Small intestine (tissue), 7 donors: ENCODE data around the gene PPP1R37. TPM values are rescaled to one million over a fixed set of nuclear protein-coding genes. Genes with fewer than 3 reads are reported as not detected.

Source experiments
- DNase-seq, 2 donors: peaks; one replicate each; pipeline versions ENCODE4 v3.0.0 to v3.0.0-alpha.2; 2013
- FAIRE-seq: peaks from 2 replicates; lab custom pipeline; 2012; peaks lifted over from hg19 to GRCh38; lab: Jason Lieb, UNC
- H3K27ac ChIP-seq, 3 donors: one replicate each; pipeline ENCODE4 v1.5.1; 2013; ENCODE audit warnings: low read length in 2 of 3, mild to moderate bottlenecking in 2 of 3, control low read depth in 1 of 3, inconsistent platforms in 1 of 3, low read depth in 1 of 3, moderate library complexity in 1 of 3
- H3K27me3 ChIP-seq, 3 donors: one replicate each; pipeline ENCODE4 v1.6.1; 2013; ENCODE audit warnings: low read length in 3 of 3, inconsistent platforms in 1 of 3; ENCODE audit not compliant: control insufficient read depth in 3 of 3, insufficient read depth in 3 of 3
- H3K36me3 ChIP-seq, 3 donors: one replicate each; pipeline ENCODE4 v1.6.1; 2013; ENCODE audit warnings: low read length in 3 of 3, inconsistent platforms in 1 of 3, low read depth in 1 of 3, mild to moderate bottlenecking in 1 of 3, moderate library complexity in 1 of 3; ENCODE audit not compliant: control insufficient read depth in 3 of 3, insufficient read depth in 2 of 3
- H3K4me1 ChIP-seq, 3 donors: one replicate each; pipeline ENCODE4 v1.6.1; 2013; ENCODE audit warnings: low read length in 2 of 3, inconsistent platforms in 1 of 3, low read depth in 1 of 3, mild to moderate bottlenecking in 1 of 3, moderate library complexity in 1 of 3; ENCODE audit not compliant: control insufficient read depth in 3 of 3, insufficient read depth in 2 of 3
- H3K4me3 ChIP-seq, 3 donors: one replicate each; pipeline ENCODE4 v1.5.1; 2013; ENCODE audit warnings: low read length in 3 of 3, control low read depth in 1 of 3, inconsistent platforms in 1 of 3, low read depth in 1 of 3, mild to moderate bottlenecking in 1 of 3, moderate library complexity in 1 of 3
- H3K9me3 ChIP-seq, 2 donors: one replicate each; pipeline ENCODE4 v1.6.1; 2013; ENCODE audit warnings: low read depth in 1 of 2, low read length in 1 of 2; ENCODE audit not compliant: control insufficient read depth in 2 of 2, insufficient read depth in 1 of 2
- WGBS, 3 donors: extraction: QIAGEN DNeasy Blood & Tissue Kit; methylation state at CpG; one replicate each; pipeline ENCODE4 v1.1.7; 2013; 5-methylcytosine and 5-hydroxymethylcytosine counted together
- polyA plus RNA-seq, 4 donors: library from polyadenylated mRNA; stranded (reverse) in 3 of 4; unstranded in 1 of 4; fragments of 200-250 nt in 3 of 4; fragments of 120-200 nt in 1 of 4; gene quantifications; one replicate each; pipeline versions ENCODE4 v1.2.1 to v1.2.3, GENCODE V29; 2013
- donor health status: healthy with polysubstance abuse.
- donor health status: control.
- donor health status: control.
- donor health status: Bipolar disorder and iron deficiency.
- donor health status: healthy.

PPP1R37 gene
- polyA plus RNA-seq, 4 donors: 19.5 to 47.0 (median 31.6) TPM

DNA sequence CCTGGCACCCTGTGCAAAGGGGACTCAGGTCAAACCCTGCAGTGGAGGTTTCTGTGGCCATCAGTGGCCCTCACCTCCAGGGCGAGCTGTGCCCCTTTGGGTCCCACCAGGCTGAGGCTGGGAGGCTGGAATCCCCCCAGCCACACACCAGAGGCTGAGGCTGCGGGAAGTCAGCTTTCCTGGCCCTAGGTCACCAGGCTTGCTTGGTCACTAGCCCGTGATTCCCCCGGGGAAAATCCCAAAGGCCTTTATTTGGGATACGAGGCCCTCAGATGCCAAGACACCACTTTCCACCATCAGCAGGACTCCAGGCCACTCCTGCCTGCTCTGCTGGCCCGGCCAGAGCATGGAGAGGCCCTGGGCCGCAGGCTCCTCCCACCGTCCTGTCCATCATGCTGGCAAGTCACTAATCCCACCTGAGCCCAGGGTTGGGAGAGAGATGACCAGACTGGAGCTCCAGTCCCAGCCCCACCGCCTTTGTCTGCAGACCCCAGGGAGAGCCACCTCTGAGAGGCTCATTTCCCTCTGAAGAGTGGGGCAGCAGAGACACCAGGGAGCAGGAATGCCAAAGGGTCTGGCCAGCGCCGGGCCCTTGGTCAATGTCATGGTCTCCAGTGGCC, 63.1 kb downstream of the PPP1R37 start:
- WGBS, 3 donors: 82 to 87% (median 83%) methylated on average over 11 of the region's 11 CpGs
- no peak for DNase-seq
- peaks cover 2 to 62% (median 4%) of the 10 kb centered on the region in 3 donors for H3K27me3 ChIP-seq

DNA sequence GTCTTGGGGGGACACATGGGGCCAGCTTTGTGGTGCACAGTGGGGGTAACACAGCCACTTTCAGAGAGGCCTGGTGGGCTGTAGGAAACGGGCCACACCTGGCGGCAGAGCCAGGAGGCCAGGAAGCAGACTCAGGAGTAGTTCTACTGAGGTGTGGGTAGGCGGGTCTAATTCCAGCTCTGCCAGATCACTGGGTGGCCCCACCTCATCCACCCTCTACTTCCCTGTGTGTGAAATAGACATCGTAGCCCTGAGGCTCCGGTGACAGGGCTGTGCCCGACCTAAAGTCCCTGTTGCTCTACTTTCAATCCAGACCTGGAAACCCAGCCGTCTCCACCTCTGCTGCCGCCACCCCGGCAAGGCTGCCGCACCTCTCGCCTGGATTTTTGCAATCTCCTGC, 63.8 kb downstream of the PPP1R37 start:
- WGBS, 3 donors: 34 to 64% (median 46%) methylated on average over 11 of the region's 11 CpGs
- Histone ChIP-seq H3K27me3 (peaks cover 2 to 62% (median 3%) of the 10 kb centered on the region in 3 donors), H3K4me3 (no peak overlapping the region), H3K9me3 (no peaks in the 10 kb centered on the region), H3K4me1 (peaks cover 0 to 30% (median 2%) of the 10 kb centered on the region in 3 donors), H3K27ac (no peak overlapping the region), H3K36me3 (no peaks in the 10 kb centered on the region)
- DNase-seq (peak in 1 of 2 donors; percentile 37), FAIRE-seq (no peak)

More for the DNA sequence above, 63.1 kb downstream of the PPP1R37 start:
- no peak overlapping the region for H3K4me3 ChIP-seq
- peaks cover 0 to 2% (median 0%) of the 10 kb centered on the region in 3 donors for H3K36me3 ChIP-seq
- H3K9me3 ChIP-seq: no peaks in the 10 kb centered on the region
- H3K4me1 ChIP-seq: peaks cover 0 to 26% (median 2%) of the 10 kb centered on the region in 3 donors
- H3K27ac ChIP-seq: no peak overlapping the region
- FAIRE-seq: no peak

DNA sequence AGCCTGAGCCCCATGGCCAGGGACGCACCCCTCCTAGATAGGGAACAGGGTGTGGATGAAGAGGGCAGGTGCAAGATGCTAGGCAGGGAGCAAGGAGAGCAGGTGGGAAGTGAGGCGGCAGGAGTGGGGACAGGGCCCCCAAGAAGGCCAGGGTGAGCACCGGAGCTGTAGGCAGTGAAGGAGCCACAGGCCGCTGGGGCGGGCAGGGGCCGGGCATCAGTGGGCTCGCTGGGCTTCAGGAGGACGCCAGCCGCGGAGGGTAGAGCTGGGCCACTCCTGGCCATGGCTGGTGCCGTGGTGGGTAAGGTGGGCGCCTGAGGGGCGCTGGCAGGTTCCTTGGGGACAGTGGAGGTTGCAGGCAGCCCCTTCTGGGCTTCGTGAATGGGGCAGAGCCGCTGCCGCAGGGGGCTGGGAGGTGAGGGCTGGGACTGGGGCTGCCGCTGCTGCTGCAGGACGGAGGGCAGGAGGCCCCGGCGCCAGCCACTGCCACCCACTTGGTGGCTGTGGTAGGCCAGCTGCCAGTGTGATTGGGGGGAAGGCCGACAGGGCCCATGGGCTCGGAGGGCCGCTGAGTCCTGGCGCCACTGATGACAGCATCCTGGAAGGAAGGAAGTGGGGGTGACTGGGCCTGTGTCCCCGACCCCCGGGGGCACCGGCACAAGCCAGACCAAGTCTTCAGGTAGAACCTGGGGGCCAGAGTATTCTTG, 65.7 kb downstream of the PPP1R37 start:
- no peak overlapping the region for H3K4me3 ChIP-seq
- H3K27me3 ChIP-seq: peaks cover 0 to 44% (median 2%) of the 10 kb centered on the region in 3 donors
- H3K4me1 ChIP-seq: peaks cover 0 to 20% (median under 1%) of the 10 kb centered on the region in 3 donors
- no peaks in the 10 kb centered on the region for H3K9me3 ChIP-seq
- DNase-seq (no peak), FAIRE-seq (no peak)
- H3K36me3 ChIP-seq: peaks cover 0 to 4% (median 0%) of the 10 kb centered on the region in 3 donors
- 56 to 74% (median 67%) methylated on average over 16 to 27 of the region's 27 CpGs for WGBS, 3 donors
- H3K27ac ChIP-seq: no peak overlapping the region

DNA sequence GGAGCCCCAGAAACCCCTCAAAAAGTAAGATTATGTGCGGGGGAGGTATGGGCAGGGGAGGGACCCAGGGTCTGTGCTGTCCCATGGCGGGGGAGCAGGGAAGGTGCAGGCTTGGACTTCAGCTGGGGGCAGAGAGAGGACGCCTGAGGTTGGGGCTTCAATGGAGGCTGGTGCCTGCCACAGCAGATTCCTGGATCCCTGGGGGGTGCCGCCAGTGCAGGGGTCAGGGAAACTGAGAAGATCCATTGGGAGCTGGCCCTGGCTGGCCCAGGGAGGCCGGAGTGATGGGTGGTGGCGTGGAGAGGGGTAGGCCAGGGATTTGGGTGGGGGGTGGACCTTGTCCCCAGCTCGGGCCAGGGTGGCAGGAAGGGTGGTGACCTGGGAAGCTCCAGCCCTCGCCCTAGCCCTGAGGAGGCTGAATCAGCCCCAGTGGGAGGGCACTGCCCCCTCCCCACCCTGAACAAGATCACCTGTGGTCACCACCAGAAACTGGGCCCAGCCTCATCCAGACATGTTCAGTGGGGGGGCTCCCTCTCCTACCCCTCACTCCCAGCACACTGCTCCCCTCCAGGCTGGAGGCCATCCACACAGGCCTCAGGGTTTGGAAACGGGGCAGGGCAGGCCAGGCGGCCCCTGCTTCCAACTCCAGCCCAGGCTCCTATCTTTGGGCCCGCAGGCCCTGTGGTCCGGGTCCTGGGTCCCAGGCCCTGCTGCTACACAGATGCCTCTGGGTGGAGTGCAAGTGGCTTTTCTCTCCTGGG, 66.4 kb downstream of the PPP1R37 start:
- Histone ChIP-seq H3K4me3 (no peak overlapping the region), H3K27me3 (peaks cover 0 to 37% (median 2%) of the 10 kb centered on the region in 3 donors), H3K9me3 (no peaks in the 10 kb centered on the region), H3K27ac (no peak overlapping the region), H3K4me1 (peaks cover 0 to 13% (median 0%) of the 10 kb centered on the region in 3 donors), H3K36me3 (peaks cover 0 to 4% (median 0%) of the 10 kb centered on the region in 3 donors)
- 80 to 85% (median 80%) methylated on average over 9 to 12 of the region's 12 CpGs for WGBS, 3 donors
- no peak for FAIRE-seq
- no peak for DNase-seq

DNA sequence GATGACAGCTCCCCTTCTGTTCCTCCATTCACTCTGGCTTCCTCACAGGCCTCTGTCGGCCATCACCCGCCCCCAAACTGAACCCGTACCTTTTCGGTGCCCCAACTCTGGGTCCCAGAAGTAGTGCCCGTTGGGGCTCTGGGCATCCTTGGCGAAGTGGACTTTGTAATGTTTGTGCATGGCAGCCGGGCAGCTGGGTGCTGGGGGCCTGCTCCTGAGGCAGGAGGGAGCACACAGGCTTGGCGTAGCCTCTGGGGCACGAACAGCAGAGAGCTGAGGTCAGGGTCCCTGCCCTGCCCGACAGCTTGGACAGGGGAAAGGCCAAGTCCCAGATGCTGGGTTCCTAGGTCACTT, 67.0 kb downstream of the PPP1R37 start:
- DNase-seq: no peak
- Histone ChIP-seq H3K36me3 (peaks cover 0 to 4% (median 0%) of the 10 kb centered on the region in 3 donors), H3K27ac (no peak overlapping the region), H3K9me3 (no peaks in the 10 kb centered on the region), H3K27me3 (peaks cover 0 to 32% (median 2%) of the 10 kb centered on the region in 3 donors), H3K4me3 (no peak overlapping the region), H3K4me1 (peaks cover 0 to 11% (median 0%) of the 10 kb centered on the region in 3 donors)
- no peak for FAIRE-seq
- 24 to 65% (median 42%) methylated on average over 10 of the region's 10 CpGs for WGBS, 3 donors

DNA sequence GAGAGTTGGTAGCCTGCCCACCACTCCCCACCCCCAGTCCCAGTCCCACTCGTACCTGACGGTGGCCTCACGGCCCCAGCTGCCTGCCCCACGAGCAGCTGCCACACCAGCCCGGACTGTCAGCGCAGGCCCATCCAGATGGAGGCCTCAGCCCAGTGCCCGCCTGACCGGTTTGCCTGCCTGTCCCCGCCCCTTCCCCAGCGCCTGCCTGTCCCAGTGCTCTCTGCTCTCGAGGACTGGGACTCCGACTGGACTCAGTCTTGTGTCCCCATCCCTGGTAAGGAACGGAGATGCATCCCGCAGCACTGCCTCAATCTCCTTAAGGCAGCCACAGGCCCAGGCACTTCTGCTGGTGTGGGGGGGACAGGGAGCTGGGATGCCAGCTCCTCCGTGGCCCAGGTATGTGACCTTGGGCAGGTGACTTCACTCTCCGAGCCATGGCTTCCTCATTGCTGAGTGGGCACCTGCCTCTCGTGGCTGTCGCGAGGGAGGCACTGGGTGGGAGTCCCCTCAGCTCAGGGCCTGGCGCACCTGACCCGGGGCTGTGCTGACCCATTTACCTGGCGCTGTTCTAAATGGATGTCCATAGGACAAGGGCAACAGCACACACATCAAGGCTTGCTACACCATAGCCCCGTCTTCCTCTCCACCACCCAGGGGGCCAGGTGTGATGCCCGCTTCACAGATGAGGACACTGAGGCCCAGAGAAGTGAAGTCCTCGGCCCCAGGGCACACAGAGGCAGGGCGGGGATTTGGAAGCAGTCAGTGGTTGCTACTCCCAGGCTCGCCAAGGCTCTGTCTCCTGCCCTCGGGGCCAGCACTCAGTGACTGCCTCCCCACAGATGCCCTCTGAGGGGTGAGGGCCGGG, 68.1 kb downstream of the PPP1R37 start, which contains the start of gene NKPD1:
NKPD1 (minus strand) TSS at position 113 of the 868 bp plus-strand sequence. CDS start 832 bp downstream, outside the sequence.
- WGBS, 3 donors: 23 to 47% (median 37%) methylated on average over 23 to 29 of the region's 29 CpGs
- Histone ChIP-seq H3K36me3 (peaks cover 0 to 4% (median 0%) of the 10 kb centered on the region in 3 donors), H3K27me3 (peaks cover 0 to 22% (median 2%) of the 10 kb centered on the region in 3 donors), H3K27ac (no peak within 1 kb of the TSS), H3K4me3 (no peak within 1 kb of the TSS), H3K4me1 (peaks cover 0 to 11% (median 0%) of the 10 kb centered on the region in 3 donors), H3K9me3 (no peaks in the 10 kb centered on the region)
- DNase-seq (peak; percentile 47 to 65), FAIRE-seq (no peak)

DNA sequence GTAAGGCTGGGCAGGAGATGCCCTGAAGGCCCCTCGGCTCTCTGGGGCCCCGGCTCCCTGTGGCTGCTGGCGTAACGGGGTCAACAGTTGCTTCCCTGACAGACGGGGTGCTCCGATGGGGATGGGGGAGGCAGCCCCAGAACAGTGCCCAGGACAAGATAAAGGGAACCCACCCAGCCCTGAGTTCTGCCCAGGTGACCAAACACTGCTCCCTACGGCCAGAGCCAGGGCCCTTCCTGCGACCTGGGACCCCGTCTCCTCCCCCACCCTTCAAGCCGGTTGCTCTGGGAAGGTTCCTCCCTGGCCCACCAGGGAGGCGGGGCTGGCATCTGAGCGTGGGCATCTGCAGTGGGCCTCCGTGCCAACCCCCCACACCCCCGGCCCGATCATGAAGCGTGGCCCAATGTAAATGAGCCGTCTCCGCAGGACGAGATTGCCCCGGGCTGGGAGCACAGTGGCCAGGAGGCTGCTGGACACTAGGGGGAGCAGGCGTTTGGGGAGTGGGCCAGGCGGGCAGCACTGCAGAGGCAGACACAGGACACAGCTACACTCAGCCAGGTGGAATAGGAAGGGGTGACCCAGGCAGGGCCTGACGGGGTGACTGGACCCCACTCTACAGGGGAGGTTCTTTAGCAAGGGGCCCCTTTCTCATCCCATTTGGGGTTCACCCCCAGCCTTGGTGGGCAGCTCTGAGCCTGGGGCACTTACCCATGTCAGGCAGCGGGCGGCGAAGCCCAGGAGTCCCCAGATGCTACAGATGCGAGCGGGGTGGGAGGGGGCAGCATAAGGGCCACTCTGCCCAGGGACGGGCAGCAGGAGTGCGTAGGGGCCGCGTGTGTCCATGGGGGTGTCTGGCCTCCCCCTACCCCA, 69.0 kb downstream of the PPP1R37 start:
- no peaks in the 10 kb centered on the region for H3K9me3 ChIP-seq
- FAIRE-seq (no peak), DNase-seq (no peak)
- peaks cover 0 to 18% (median 2%) of the 10 kb centered on the region in 3 donors for H3K27me3 ChIP-seq
- 32 to 49% (median 44%) methylated on average over 28 to 32 of the region's 32 CpGs for WGBS, 3 donors
- H3K36me3 ChIP-seq: peaks cover 0 to 4% (median 0%) of the 10 kb centered on the region in 3 donors
- peaks cover 0 to 11% (median 0%) of the 10 kb centered on the region in 3 donors for H3K4me1 ChIP-seq
- no peak overlapping the region for H3K4me3 ChIP-seq
- H3K27ac ChIP-seq: no peak overlapping the region
